ENCODE results near the gene TBL1X.

GRCh38 chrX:9539605-9540387 lies 74.9 kb downstream of the TBL1X start:
- TF ChIP-seq CTCF (IDR thresholded peaks at IDR 0.05): no peak
- TF ChIP-seq EZH2 (IDR thresholded peaks at IDR 0.05; ENCODE audit: borderline replicate concordance, insufficient read depth, low read depth, low read length, poor library complexity, severe bottlenecking): no peak

Data from B cell (primary cell).